Tibial artery (tissue), 4 donors: Measurements from ENCODE around the gene CAPZA1.

Experiments
- DNase-seq, 2 donors: peaks; one replicate each; pipeline ENCODE4 v3.0.0-alpha.2; 2019
- H3K27ac ChIP-seq, 2 donors: fragments of 200-600 bp; sonication (generic) in 1 of 2; 1 replicate in 1 of 2; 2 replicates in 1 of 2; pipeline ENCODE4 v1.5.1; 2018 to 2019; ENCODE audit warnings: mild to moderate bottlenecking in 1 of 2
- H3K27me3 ChIP-seq, 2 donors: fragments of 200-600 bp; sonication (generic) in 1 of 2; one replicate each; pipeline versions ENCODE4 v1.5.1 to v1.6.0; 2016 to 2019
- H3K36me3 ChIP-seq, 3 donors: fragments of 200-600 bp; sonication (generic) in 2 of 3; one replicate each; pipeline ENCODE4 v1.5.1; 2016 to 2019; ENCODE audit warnings: mild to moderate bottlenecking in 2 of 3
- H3K4me1 ChIP-seq, 4 donors: fragments of 200-600 bp; sonication (generic) in 2 of 4; 1 replicate in 3 of 4; 2 replicates in 1 of 4; pipeline ENCODE4 v1.5.1; 2016 to 2019
- H3K4me3 ChIP-seq, 2 donors: fragments of 200-600 bp; sonication (generic) in 1 of 2; 1 replicate in 1 of 2; 2 replicates in 1 of 2; pipeline ENCODE4 v1.5.1; 2018 to 2019; ENCODE audit warnings: mild to moderate bottlenecking in 2 of 2
- H3K9me3 ChIP-seq, 3 donors: fragments of 200-600 bp; sonication (generic) in 1 of 3; one replicate each; pipeline ENCODE4 v1.5.1; 2016 to 2019
- CTCF ChIP-seq, 2 experiments: fragments of 200-600 bp in 1 of 2; fragments of 450-650 bp in 1 of 2; IDR thresholded peaks; one replicate each; pipeline ENCODE4 v1.5.1; 2017 to 2019; ENCODE audit warnings: antibody characterized with exemption in 2 of 2, mild to moderate bottlenecking in 1 of 2, moderate library complexity in 1 of 2
- intact Hi-C: fragments of 100-400 bp; cut with DNase I; formaldehyde crosslinking; loops from one replicate; pipeline ENCODE4 v1.15.0; 2023; ENCODE audit warnings: low total_unique reads

Gene CAPZA1

GRCh38 chr1:112713466-112714312, 94.1 kb downstream of the CAPZA1 start:
- TF ChIP-seq CTCF (IDR thresholded peaks at IDR 0.05) = no peak
- H3K36me3 ChIP-seq = no peaks in the 10 kb centered on the region
- peak in 1 of 2 donors; percentile 33 for DNase-seq
- peaks cover 0 to 33% (median 22%) of the 10 kb centered on the region in 4 donors for H3K4me1 ChIP-seq
- peak overlapping the region; percentile 60 to 67 for H3K4me3 ChIP-seq
- H3K27me3 ChIP-seq = no peaks in the 10 kb centered on the region
- H3K9me3 ChIP-seq = no peaks in the 10 kb centered on the region
- intact Hi-C loops = loop anchor here (10.0 kb wide), 1 partner anchor 241 kb away; the partner anchor contains the start of gene SLC16A1
- peak overlapping the region; percentile 39 to 48 for H3K27ac ChIP-seq

GRCh38 chr1:112714313-112715263, 95.0 kb downstream of the CAPZA1 start:
- peak in 1 of 2 donors; percentile 40 for DNase-seq
- intact Hi-C loops = loop anchor here (5.0 to 10.0 kb wide), 2 partner anchors 88 to 240 kb away; partner anchors contain the start of gene SLC16A1
- H3K36me3 ChIP-seq = no peaks in the 10 kb centered on the region
- H3K27ac ChIP-seq = peak overlapping the region; percentile 39 to 48
- no peak for TF ChIP-seq CTCF (IDR thresholded peaks at IDR 0.05)
- H3K4me1 ChIP-seq = peaks cover 0 to 38% (median 27%) of the 10 kb centered on the region in 4 donors
- H3K9me3 ChIP-seq = no peaks in the 10 kb centered on the region
- H3K4me3 ChIP-seq = peak overlapping the region; percentile 60 to 67
- H3K27me3 ChIP-seq = peaks cover 0 to 8% of the 10 kb centered on the region in 2 donors

- no peaks in the 10 kb centered on the region for H3K9me3 ChIP-seq
- peaks cover 0 to 38% (median 27%) of the 10 kb centered on the region in 4 donors for H3K4me1 ChIP-seq
- peak within 1 kb of the TSS; percentile 60 to 67 for H3K4me3 ChIP-seq
- H3K27me3 ChIP-seq = peaks cover 0 to 15% of the 10 kb centered on the region in 2 donors
- no peak for TF ChIP-seq CTCF (IDR thresholded peaks at IDR 0.05)
- peak; percentile 98 to 99 for DNase-seq
- no peaks in the 10 kb centered on the region for H3K36me3 ChIP-seq
- intact Hi-C loops = loop anchor here (5.0 to 10.0 kb wide), 2 partner anchors 87 to 239 kb away; partner anchors contain the start of gene SLC16A1
- H3K27ac ChIP-seq = peak within 1 kb of the TSS; percentile 64 to 70
Observed at GRCh38 chr1:112715264-112716053, 95.8 kb downstream of the CAPZA1 start, which contains the start of gene PPM1J. TSS of gene PPM1J (minus strand) at chr1:112715332. CDS start at chr1:112715301, 31 bp downstream.

- TF ChIP-seq CTCF (IDR thresholded peaks at IDR 0.05) = peak; percentile 93 to 94
- H3K4me1 ChIP-seq = peaks cover 0 to 38% (median 27%) of the 10 kb centered on the region in 4 donors
- intact Hi-C loops = loop anchor here (5.0 to 10.0 kb wide), 2 partner anchors 86 to 239 kb away; partner anchors contain the start of gene SLC16A1
- H3K9me3 ChIP-seq = no peaks in the 10 kb centered on the region
- H3K27me3 ChIP-seq = peaks cover 0 to 15% of the 10 kb centered on the region in 2 donors
- H3K36me3 ChIP-seq = no peaks in the 10 kb centered on the region
- H3K4me3 ChIP-seq = peak overlapping the region; percentile 60 to 67
- peak overlapping the region; percentile 64 to 70 for H3K27ac ChIP-seq
- DNase-seq = peak; percentile 82 to 91
Observed at GRCh38 chr1:112716133-112716720, 96.6 kb downstream of the CAPZA1 start.
